Right lobe of liver (tissue), 4 donors: Measurements from ENCODE around the gene ATP1A2.
"Not testable (repeated sequence)": the region's sequence is repeated elsewhere in the genome, so short reads cannot be mapped to it uniquely, and the experiment has no call there.

Source experiments
- POLR2A ChIP-seq: fragments of 450-650 bp; IDR thresholded peaks from one replicate; pipeline ENCODE4 v1.6.1; 2017; ENCODE audit warnings: antibody characterized with exemption, mild to moderate bottlenecking
- TF ChIP-seq, protein P1 (sequence below), 4 donors: fragments of 200-600 bp in 3 of 4; fragments of 450-650 bp in 1 of 4; IDR thresholded peaks; one replicate each; pipeline versions ENCODE4 v1.5.1 to v1.8.0; 2016 to 2022; ENCODE audit warnings: antibody characterized with exemption in 4 of 4, mild to moderate bottlenecking in 2 of 4
- donor health status: DM: no; HTN: no; CAD: no.
- donor health status: DM: no; HTN: no; CAD: no.
- donor health status: DM: no; HTN: yes; CAD: no.

DNA sequence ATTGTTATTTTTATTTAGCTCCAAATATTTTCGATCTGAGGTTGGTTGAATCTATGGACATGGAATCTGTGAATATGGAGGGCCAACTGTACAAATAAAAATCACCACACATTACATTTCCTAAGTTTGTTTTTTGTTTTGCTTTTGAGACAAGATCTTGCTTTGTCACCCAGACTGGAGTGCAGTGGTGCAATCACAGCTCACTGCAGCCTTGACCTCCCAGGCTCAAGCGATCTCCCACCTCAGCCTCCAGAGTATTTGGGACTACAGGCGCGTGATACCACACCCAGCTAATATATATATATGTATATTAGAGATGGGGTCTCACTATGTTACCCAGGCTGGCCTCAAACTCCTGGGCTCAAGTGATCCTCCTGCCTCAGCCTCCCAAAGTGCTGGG, 10.8 kb downstream of the ATP1A2 start:
- TF ChIP-seq, protein P1, sequence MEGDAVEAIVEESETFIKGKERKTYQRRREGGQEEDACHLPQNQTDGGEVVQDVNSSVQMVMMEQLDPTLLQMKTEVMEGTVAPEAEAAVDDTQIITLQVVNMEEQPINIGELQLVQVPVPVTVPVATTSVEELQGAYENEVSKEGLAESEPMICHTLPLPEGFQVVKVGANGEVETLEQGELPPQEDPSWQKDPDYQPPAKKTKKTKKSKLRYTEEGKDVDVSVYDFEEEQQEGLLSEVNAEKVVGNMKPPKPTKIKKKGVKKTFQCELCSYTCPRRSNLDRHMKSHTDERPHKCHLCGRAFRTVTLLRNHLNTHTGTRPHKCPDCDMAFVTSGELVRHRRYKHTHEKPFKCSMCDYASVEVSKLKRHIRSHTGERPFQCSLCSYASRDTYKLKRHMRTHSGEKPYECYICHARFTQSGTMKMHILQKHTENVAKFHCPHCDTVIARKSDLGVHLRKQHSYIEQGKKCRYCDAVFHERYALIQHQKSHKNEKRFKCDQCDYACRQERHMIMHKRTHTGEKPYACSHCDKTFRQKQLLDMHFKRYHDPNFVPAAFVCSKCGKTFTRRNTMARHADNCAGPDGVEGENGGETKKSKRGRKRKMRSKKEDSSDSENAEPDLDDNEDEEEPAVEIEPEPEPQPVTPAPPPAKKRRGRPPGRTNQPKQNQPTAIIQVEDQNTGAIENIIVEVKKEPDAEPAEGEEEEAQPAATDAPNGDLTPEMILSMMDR (IDR thresholded peaks at IDR 0.05) = not testable (repeated sequence)
- TF ChIP-seq POLR2A = not testable (repeated sequence)
